ENCODE data around the gene CEP250. TPM values are rescaled to one million over a fixed set of nuclear protein-coding genes. Genes with fewer than 3 reads are reported as not detected.

Gene CEP250
- total and polyA plus RNA-seq, 3 experiments from 2014 or later: 17.2 to 42.2 (median 34.8) TPM

DNA sequence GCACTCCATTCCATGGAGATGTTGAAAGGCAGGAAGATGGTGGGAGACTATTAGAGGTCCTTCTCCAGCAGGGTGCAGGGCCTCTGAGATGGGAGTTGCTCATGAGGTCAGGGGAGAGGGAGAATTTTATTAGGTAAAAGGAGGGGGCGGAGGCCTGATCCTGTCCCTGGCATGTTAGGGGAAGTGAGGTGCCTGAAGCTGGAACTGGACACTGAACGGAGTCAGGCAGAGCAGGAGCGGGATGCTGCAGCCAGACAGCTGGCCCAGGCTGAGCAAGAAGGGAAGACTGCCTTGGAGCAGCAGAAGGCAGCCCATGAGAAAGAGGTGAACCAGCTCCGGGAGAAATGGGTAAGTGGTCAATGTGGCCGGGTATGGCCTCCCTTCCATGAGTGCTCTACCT, 24.4 kb downstream of the CEP250 start:
- Mint-ChIP-seq H3K4me3 (no peak overlapping the region), H3K9me3 (no peaks in the 10 kb centered on the region), H3K27me3 (peaks cover 0 to 2% of the 10 kb centered on the region in 2 donors), H3K27ac (peak overlapping the region in 5 of 8 donors; percentile 32 to 91 (median 55)), H3K36me3 (peaks cover 6 to 34% (median 18%) of the 10 kb centered on the region in 3 donors), H3K4me1 (peaks cover 11 to 22% (median 18%) of the 10 kb centered on the region in 3 donors)
- no peaks in the 10 kb centered on the region for H3K9me3 ChIP-seq (ENCODE audit: low read length)
- no peak overlapping the region for H3K4me3 ChIP-seq (ENCODE audit: low read length)
- peaks cover 18% of the 10 kb centered on the region for H3K36me3 ChIP-seq (ENCODE audit: insufficient read depth, low read length)
- no peaks in the 10 kb centered on the region for H3K27me3 ChIP-seq (ENCODE audit: insufficient read depth, low read length, poor library complexity, severe bottlenecking)
- H3K27ac ChIP-seq (ENCODE audit: low read depth, low read length): no peak overlapping the region
- DNase-seq: no peak
- CTCF ChIA-PET: interaction anchor here (1.5 kb wide), 1 partner anchor 136 kb away, joined by 3 read pairs; the partner anchor contains the start of gene SPAG4
- POLR2A ChIA-PET: interaction anchor here (0.6 kb wide), 1 partner anchor 125 kb away, joined by 3 read pairs; no protein-coding TSS in a partner anchor
- no peaks in the 10 kb centered on the region for H3K4me1 ChIP-seq (ENCODE audit: insufficient read depth, low read length)

DNA sequence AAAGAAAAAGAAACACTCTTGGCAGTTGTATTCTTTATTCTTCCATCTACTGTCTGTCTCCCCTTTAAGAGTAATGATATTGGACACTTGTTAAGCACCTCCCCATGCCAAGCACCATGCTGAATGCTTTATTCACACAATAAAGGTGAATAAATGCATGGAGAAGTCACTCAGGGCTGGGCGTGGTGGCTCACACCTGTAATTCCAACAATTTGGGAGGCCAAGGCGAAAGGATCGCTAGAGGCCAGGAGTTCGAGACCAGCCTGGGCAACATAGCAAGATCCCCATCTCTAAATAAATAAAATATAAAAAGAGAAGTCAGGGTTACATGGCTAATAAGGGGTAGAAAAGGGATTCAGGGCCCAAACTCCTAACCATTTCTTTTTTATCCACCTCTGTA, 32.1 kb downstream of the CEP250 start:
- H3K4me1 Mint-ChIP-seq: peaks cover 44 to 72% (median 66%) of the 10 kb centered on the region in 3 donors
- H3K4me3 Mint-ChIP-seq: peak overlapping the region in 2 of 7 donors; percentile 67 to 90
- H3K9me3 ChIP-seq (ENCODE audit: low read length): no peaks in the 10 kb centered on the region
- DNase-seq: no peak
- H3K36me3 ChIP-seq (ENCODE audit: insufficient read depth, low read length): no peaks in the 10 kb centered on the region
- H3K27ac ChIP-seq (ENCODE audit: low read depth, low read length): no peak overlapping the region
- H3K36me3 Mint-ChIP-seq: peaks cover 6 to 52% (median 13%) of the 10 kb centered on the region in 3 donors
- ChIA-PET POLR2A (interaction anchor here (0.6 kb wide), 1 partner anchor 80 kb away, joined by 3 read pairs; no protein-coding TSS in a partner anchor), CTCF (interaction anchor here (1.1 kb wide), 1 partner anchor 24 kb away, joined by 3 read pairs; no protein-coding TSS in a partner anchor)
- peak overlapping the region in 6 of 8 donors; percentile 36 to 56 (median 48) for H3K27ac Mint-ChIP-seq
- H3K4me1 ChIP-seq (ENCODE audit: insufficient read depth, low read length): peaks cover 34% of the 10 kb centered on the region
- H3K27me3 ChIP-seq (ENCODE audit: insufficient read depth, low read length, poor library complexity, severe bottlenecking): no peaks in the 10 kb centered on the region
- no peaks in the 10 kb centered on the region for H3K9me3 Mint-ChIP-seq
- H3K4me3 ChIP-seq (ENCODE audit: low read length): no peak overlapping the region
- H3K27me3 Mint-ChIP-seq: peaks cover 0 to 2% of the 10 kb centered on the region in 2 donors

DNA sequence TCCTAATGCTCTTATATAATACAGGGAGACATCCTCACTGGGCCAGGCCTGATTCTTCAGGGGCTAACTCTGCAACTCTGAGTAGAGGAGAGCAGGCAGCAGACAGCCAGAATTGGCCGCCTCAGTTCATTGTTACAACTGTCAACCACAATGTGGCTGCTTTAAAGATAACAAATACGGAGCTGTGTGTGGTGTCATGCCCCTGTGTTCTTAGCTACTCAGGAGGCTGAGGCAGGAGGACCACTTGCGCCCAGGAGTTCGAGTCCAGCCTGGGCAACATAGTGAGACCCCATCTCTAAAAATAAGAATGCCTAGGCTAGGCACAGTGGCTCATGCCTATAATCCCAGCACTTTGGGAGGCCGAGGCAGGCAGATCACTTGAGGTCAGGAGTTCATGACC, 34.3 kb downstream of the CEP250 start:
- peaks cover 48% of the 10 kb centered on the region for H3K4me1 ChIP-seq (ENCODE audit: insufficient read depth, low read length)
- Mint-ChIP-seq H3K4me3 (peak overlapping the region; percentile 70 to 99 (median 98)), H3K4me1 (peaks cover 54 to 75% (median 62%) of the 10 kb centered on the region in 3 donors), H3K27me3 (no peaks in the 10 kb centered on the region), H3K36me3 (peaks cover 2 to 61% (median 10%) of the 10 kb centered on the region in 3 donors), H3K27ac (peak overlapping the region; percentile 61 to 99 (median 88)), H3K9me3 (no peaks in the 10 kb centered on the region)
- no peak overlapping the region for H3K27ac ChIP-seq (ENCODE audit: low read depth, low read length)
- no peak for DNase-seq
- ChIA-PET POLR2A (interaction anchor here (0.6 kb wide), 1 partner anchor 174 kb away, joined by 3 read pairs; no protein-coding TSS in a partner anchor), CTCF (interaction anchor here (0.6 to 2.8 kb wide), 3 partner anchors 14 to 26 kb away, joined by 3 to 10 read pairs (median 9); no protein-coding TSS in a partner anchor)
- no peaks in the 10 kb centered on the region for H3K9me3 ChIP-seq (ENCODE audit: low read length)
- H3K4me3 ChIP-seq (ENCODE audit: low read length): peak overlapping the region; percentile 99
- H3K36me3 ChIP-seq (ENCODE audit: insufficient read depth, low read length): peaks cover 10% of the 10 kb centered on the region
- H3K27me3 ChIP-seq (ENCODE audit: insufficient read depth, low read length, poor library complexity, severe bottlenecking): no peaks in the 10 kb centered on the region

DNA sequence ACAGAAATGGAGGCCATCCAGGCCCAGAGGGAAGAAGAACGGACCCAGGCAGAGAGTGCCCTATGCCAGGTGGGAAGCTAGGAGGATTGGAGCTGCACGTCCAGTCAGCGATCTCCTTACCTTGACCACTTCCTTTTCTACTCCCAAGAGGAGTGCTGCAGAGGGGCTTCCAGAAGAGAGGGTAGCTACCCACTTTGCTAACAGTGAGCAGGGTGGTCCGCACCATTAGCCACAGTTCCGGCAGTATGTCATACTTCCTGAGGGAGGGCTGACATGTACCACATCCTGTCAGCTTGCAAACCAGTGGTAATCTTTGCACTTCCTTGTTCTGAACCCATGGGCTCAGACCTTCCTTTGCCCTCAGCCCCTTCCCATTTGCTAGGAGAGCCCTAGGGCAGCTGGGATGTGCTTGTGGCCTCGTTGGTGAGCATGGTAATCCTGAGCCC, 35.4 kb downstream of the CEP250 start:
- peaks cover 7 to 69% (median 17%) of the 10 kb centered on the region in 3 donors for H3K36me3 Mint-ChIP-seq

DNA sequence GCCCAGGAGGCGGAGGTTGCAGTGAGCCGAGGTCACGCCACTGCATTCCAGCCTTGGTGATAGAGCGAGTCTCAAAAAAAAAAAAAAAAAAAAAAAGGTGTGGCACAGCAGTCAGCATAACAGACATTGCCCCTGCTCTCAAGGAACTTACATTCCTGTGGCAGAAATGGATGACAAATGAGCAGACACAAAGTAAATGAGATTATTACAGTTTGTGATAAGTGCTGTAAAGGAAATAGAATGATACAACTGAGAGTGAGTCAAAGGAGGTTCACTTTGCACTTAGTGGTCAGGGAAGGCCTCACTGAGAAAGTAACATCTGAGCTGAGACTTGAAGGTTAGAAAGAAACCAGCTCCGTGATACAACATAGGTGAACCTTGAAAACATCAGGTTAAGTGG, 36.4 kb downstream of the CEP250 start:
- peaks cover 31% of the 10 kb centered on the region for H3K36me3 ChIP-seq (ENCODE audit: insufficient read depth, low read length)
- peaks cover 49% of the 10 kb centered on the region for H3K4me1 ChIP-seq (ENCODE audit: insufficient read depth, low read length)
- no peaks in the 10 kb centered on the region for H3K27me3 ChIP-seq (ENCODE audit: insufficient read depth, low read length, poor library complexity, severe bottlenecking)
- peaks cover 7 to 76% (median 21%) of the 10 kb centered on the region in 3 donors for H3K36me3 Mint-ChIP-seq
- no peaks in the 10 kb centered on the region for H3K9me3 Mint-ChIP-seq
- no peaks in the 10 kb centered on the region for H3K27me3 Mint-ChIP-seq
- H3K27ac Mint-ChIP-seq: peak overlapping the region; percentile 43 to 99 (median 98)
- H3K4me1 Mint-ChIP-seq: peaks cover 59 to 75% (median 63%) of the 10 kb centered on the region in 3 donors
- H3K4me3 ChIP-seq (ENCODE audit: low read length): peak overlapping the region; percentile 99
- peak overlapping the region; percentile 96 to 99 (median 99) for H3K4me3 Mint-ChIP-seq
- H3K9me3 ChIP-seq (ENCODE audit: low read length): no peaks in the 10 kb centered on the region
- H3K27ac ChIP-seq (ENCODE audit: low read depth, low read length): peak overlapping the region; percentile 33
- POLR2A ChIA-PET: interaction anchor here (1.9 kb wide), 1 partner anchor 37 kb away, joined by 12 read pairs; the partner anchor contains the start of gene CEP250
- no peak for DNase-seq
- CTCF ChIA-PET: interaction anchor here (1.1 to 2.8 kb wide), 4 partner anchors 12 to 462 kb away, joined by 4 to 10 read pairs (median 8); partner anchors contain the start of gene SCAND1

More for the DNA sequence above, 35.4 kb downstream of the CEP250 start:
- ChIA-PET CTCF (interaction anchor here (1.1 to 2.8 kb wide), 4 partner anchors 13 to 464 kb away, joined by 4 to 10 read pairs (median 8); partner anchors contain the start of gene SCAND1), POLR2A (interaction anchor here (0.5 to 1.9 kb wide), 10 partner anchors 13 to 463 kb away, joined by 3 to 14 read pairs (median 5); partner anchors contain the start of genes CEP250, RBM39, SCAND1 and SPAG4)
- Mint-ChIP-seq H3K4me1 (peaks cover 59 to 80% (median 68%) of the 10 kb centered on the region in 3 donors), H3K4me3 (peak overlapping the region; percentile 96 to 99 (median 99)), H3K27ac (peak overlapping the region; percentile 95 to 99 (median 99)), H3K27me3 (no peaks in the 10 kb centered on the region), H3K9me3 (no peaks in the 10 kb centered on the region)
- peak overlapping the region; percentile 99 for H3K4me3 ChIP-seq (ENCODE audit: low read length)
- H3K4me1 ChIP-seq (ENCODE audit: insufficient read depth, low read length): peaks cover 49% of the 10 kb centered on the region
- peaks cover 20% of the 10 kb centered on the region for H3K36me3 ChIP-seq (ENCODE audit: insufficient read depth, low read length)
- H3K27ac ChIP-seq (ENCODE audit: low read depth, low read length): peak overlapping the region; percentile 96
- no peaks in the 10 kb centered on the region for H3K27me3 ChIP-seq (ENCODE audit: insufficient read depth, low read length, poor library complexity, severe bottlenecking)
- peak; percentile 42 to 81 (median 68) for DNase-seq
- no peaks in the 10 kb centered on the region for H3K9me3 ChIP-seq (ENCODE audit: low read length)

DNA sequence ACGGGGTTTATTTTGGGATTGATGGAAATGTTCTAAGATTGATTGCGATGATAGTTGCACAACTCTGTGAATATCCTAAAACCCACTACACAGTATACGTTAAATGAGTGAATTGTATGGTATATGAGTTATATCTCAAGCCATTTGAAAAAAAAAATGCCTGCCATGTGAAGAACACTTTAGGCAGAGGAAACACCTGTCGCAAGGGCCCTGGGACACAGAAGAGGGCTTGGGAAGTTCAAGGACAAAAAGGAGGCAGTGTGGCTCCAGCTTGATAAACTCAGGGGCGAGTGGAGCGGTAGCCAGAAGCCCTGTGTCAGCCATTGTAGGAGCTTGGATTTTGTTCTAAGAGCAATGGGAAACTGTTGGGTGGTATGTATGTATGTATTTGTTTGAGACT, 37.0 kb downstream of the CEP250 start:
- Histone ChIP-seq H3K9me3 (ENCODE audit: low read length) (no peaks in the 10 kb centered on the region), H3K4me3 (ENCODE audit: low read length) (peak overlapping the region; percentile 99), H3K4me1 (ENCODE audit: insufficient read depth, low read length) (peaks cover 49% of the 10 kb centered on the region), H3K27me3 (ENCODE audit: insufficient read depth, low read length, poor library complexity, severe bottlenecking) (no peaks in the 10 kb centered on the region), H3K27ac (ENCODE audit: low read depth, low read length) (no peak overlapping the region), H3K36me3 (ENCODE audit: insufficient read depth, low read length) (peaks cover 36% of the 10 kb centered on the region)
- ChIA-PET POLR2A (no interaction called here), CTCF (no interaction called here)
- DNase-seq: no peak
- Mint-ChIP-seq H3K9me3 (no peaks in the 10 kb centered on the region), H3K27me3 (no peaks in the 10 kb centered on the region), H3K36me3 (peaks cover 7 to 80% (median 23%) of the 10 kb centered on the region in 3 donors), H3K27ac (peak overlapping the region; percentile 25 to 99 (median 96)), H3K4me1 (peaks cover 58 to 71% (median 59%) of the 10 kb centered on the region in 3 donors), H3K4me3 (peak overlapping the region; percentile 96 to 99 (median 99))

DNA sequence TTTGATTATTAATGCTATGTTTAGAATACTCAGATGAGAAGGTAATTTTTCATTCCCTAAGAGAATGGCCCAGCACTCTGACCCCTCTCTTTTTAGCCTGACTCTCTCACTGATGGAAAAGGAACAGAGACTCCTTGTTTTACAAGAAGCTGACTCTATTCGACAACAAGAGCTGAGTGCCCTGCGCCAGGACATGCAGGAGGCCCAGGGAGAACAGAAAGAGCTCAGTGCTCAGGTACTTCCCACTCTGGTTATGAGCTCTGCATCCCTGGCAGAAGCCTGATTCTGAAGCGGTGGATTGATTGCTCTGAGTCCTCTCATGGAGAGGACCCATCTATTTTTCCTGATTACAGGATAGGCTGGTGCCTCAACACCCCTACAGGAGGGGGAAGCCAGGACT, 41.1 kb downstream of the CEP250 start:
- Mint-ChIP-seq H3K36me3 (peaks cover 7 to 92% (median 35%) of the 10 kb centered on the region in 3 donors), H3K27ac (no peak overlapping the region), H3K4me1 (peaks cover 34% of the 10 kb centered on the region in 3 donors), H3K27me3 (no peaks in the 10 kb centered on the region), H3K4me3 (no peak overlapping the region), H3K9me3 (no peaks in the 10 kb centered on the region)
- DNase-seq: no peak
- no peaks in the 10 kb centered on the region for H3K27me3 ChIP-seq (ENCODE audit: insufficient read depth, low read length, poor library complexity, severe bottlenecking)
- H3K27ac ChIP-seq (ENCODE audit: low read depth, low read length): no peak overlapping the region
- peaks cover 24% of the 10 kb centered on the region for H3K4me1 ChIP-seq (ENCODE audit: insufficient read depth, low read length)
- ChIA-PET CTCF (no interaction called here), POLR2A (no interaction called here)
- peaks cover 70% of the 10 kb centered on the region for H3K36me3 ChIP-seq (ENCODE audit: insufficient read depth, low read length)
- H3K4me3 ChIP-seq (ENCODE audit: low read length): no peak overlapping the region
- no peaks in the 10 kb centered on the region for H3K9me3 ChIP-seq (ENCODE audit: low read length)

DNA sequence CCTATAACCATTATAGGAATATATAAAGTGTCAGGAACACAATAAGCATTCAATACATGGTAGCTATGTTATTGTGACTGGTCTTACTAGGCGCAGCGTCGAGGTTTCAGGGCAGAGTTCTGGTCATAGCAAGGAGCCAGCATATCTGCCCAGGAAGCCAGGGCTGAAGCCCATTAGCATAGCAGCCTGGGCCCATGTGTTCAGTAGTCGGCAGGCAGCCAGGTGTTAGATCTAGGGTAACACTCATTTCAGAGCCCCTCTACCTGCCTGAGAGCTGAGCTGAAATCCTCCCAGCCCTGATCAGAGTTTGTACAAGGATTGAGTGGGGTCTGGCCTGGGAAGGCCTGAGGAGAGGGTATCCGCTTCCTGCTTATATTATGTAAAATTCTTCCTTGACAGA, 41.9 kb downstream of the CEP250 start:
- peaks cover 11 to 95% (median 37%) of the 10 kb centered on the region in 3 donors for H3K36me3 Mint-ChIP-seq
- H3K9me3 Mint-ChIP-seq: no peaks in the 10 kb centered on the region
- H3K4me1 Mint-ChIP-seq: peaks cover 27 to 30% (median 29%) of the 10 kb centered on the region in 3 donors
- peak overlapping the region in 2 of 8 donors; percentile 61 to 74 for H3K27ac Mint-ChIP-seq
- POLR2A ChIA-PET: no interaction called here
- H3K4me1 ChIP-seq (ENCODE audit: insufficient read depth, low read length): peaks cover 16% of the 10 kb centered on the region
- H3K4me3 Mint-ChIP-seq: no peak overlapping the region
- DNase-seq: no peak
- no peak overlapping the region for H3K4me3 ChIP-seq (ENCODE audit: low read length)
- no peaks in the 10 kb centered on the region for H3K27me3 ChIP-seq (ENCODE audit: insufficient read depth, low read length, poor library complexity, severe bottlenecking)
- H3K27ac ChIP-seq (ENCODE audit: low read depth, low read length): no peak overlapping the region
- H3K27me3 Mint-ChIP-seq: no peaks in the 10 kb centered on the region
- peaks cover 79% of the 10 kb centered on the region for H3K36me3 ChIP-seq (ENCODE audit: insufficient read depth, low read length)
- no peaks in the 10 kb centered on the region for H3K9me3 ChIP-seq (ENCODE audit: low read length)
- CTCF ChIA-PET: interaction anchor here (1.2 kb wide), 1 partner anchor 457 kb away, joined by 3 read pairs; the partner anchor contains the start of gene SCAND1

Measured in CD8-positive, alpha-beta memory T cell (primary cell).